Ascending aorta (tissue), 2 donors: Measurements from ENCODE around the gene PPP2R2D. TPM values are rescaled to one million over a fixed set of nuclear protein-coding genes. Genes with fewer than 3 reads are reported as not detected.

ENCODE experiments used
- DNase-seq, 2 donors: peaks; one replicate each; pipeline ENCODE4 v3.0.0-alpha.2; 2019; ENCODE audit warnings: low spot score in 2 of 2
- H3K27ac ChIP-seq, 2 donors: fragments of 200-600 bp; sonication (generic); one replicate each; pipeline ENCODE4 v1.5.1; 2016 to 2017; ENCODE audit warnings: mild to moderate bottlenecking in 1 of 2
- H3K27me3 ChIP-seq: fragments of 200-600 bp; sonication (generic); one replicate; pipeline ENCODE4 v1.5.1; 2017
- H3K36me3 ChIP-seq, 2 donors: fragments of 200-600 bp; sonication (generic); one replicate each; pipeline ENCODE4 v1.5.1; 2016
- H3K4me1 ChIP-seq, 2 donors: fragments of 200-600 bp; sonication (generic); one replicate each; pipeline ENCODE4 v1.5.1; 2016 to 2017; ENCODE audit warnings: mild to moderate bottlenecking in 1 of 2
- H3K4me3 ChIP-seq, 2 donors: fragments of 200-600 bp; sonication (generic); one replicate each; pipeline ENCODE4 v1.5.1; 2016 to 2017; ENCODE audit warnings: mild to moderate bottlenecking in 1 of 2
- H3K9me3 ChIP-seq, 2 donors: fragments of 200-600 bp; sonication (generic); one replicate each; pipeline ENCODE4 v1.5.1; 2016
- CTCF ChIP-seq, 3 experiments: fragments of 200-600 bp in 2 of 3; fragments of 450-650 bp in 1 of 3; sonication (generic) in 2 of 3; IDR thresholded peaks; one replicate each; pipeline ENCODE4 v1.5.1; 2016 to 2019; ENCODE audit warnings: antibody characterized with exemption in 3 of 3, mild to moderate bottlenecking in 1 of 3, moderate library complexity in 1 of 3
- intact Hi-C: fragments of 100-400 bp; cut with DNase I; formaldehyde crosslinking; loops from one replicate; pipeline ENCODE4 v1.15.1; 2023
- total RNA-seq: library from RNA; depleted of rRNA; stranded (reverse); fragments of >200 nt; gene quantifications from one replicate; pipeline ENCODE4 v1.1.0, GENCODE V29; 2016

Gene PPP2R2D
- total RNA-seq, 1 donor from 2014 or later = 11.8 TPM

GRCh38 chr10:131888186-131888604 is 12.6 kb upstream of the PPP2R2D start:
- Histone ChIP-seq H3K27ac (no peak overlapping the region), H3K27me3 (no peaks in the 10 kb centered on the region), H3K9me3 (no peaks in the 10 kb centered on the region), H3K36me3 (no peaks in the 10 kb centered on the region), H3K4me1 (no peaks in the 10 kb centered on the region), H3K4me3 (no peak overlapping the region)
- DNase-seq = no peak
- intact Hi-C loops = loop anchor here (5.0 kb wide), 1 partner anchor 254 kb away; no protein-coding TSS in a partner anchor
- TF ChIP-seq CTCF (IDR thresholded peaks at IDR 0.05) = no peak

GRCh38 chr10:131889755-131890154 is 11.1 kb upstream of the PPP2R2D start:
- Histone ChIP-seq H3K9me3 (no peaks in the 10 kb centered on the region), H3K4me1 (no peaks in the 10 kb centered on the region), H3K36me3 (no peaks in the 10 kb centered on the region), H3K27me3 (no peaks in the 10 kb centered on the region), H3K27ac (no peak overlapping the region), H3K4me3 (no peak overlapping the region)
- intact Hi-C loops = loop anchor here (5.0 kb wide), 1 partner anchor 253 kb away; no protein-coding TSS in a partner anchor
- no peak for TF ChIP-seq CTCF (IDR thresholded peaks at IDR 0.05)
- no peak for DNase-seq

GRCh38 chr10:131890276-131891195 is 10.3 kb upstream of the PPP2R2D start:
- Histone ChIP-seq H3K36me3 (no peaks in the 10 kb centered on the region), H3K4me1 (no peaks in the 10 kb centered on the region), H3K27ac (no peak overlapping the region), H3K9me3 (no peaks in the 10 kb centered on the region), H3K27me3 (no peaks in the 10 kb centered on the region), H3K4me3 (no peak overlapping the region)
- intact Hi-C loops = no loop called here
- no peak for DNase-seq
- TF ChIP-seq CTCF (IDR thresholded peaks at IDR 0.05) = no peak

- intact Hi-C loops = no loop called here
- DNase-seq = no peak
- TF ChIP-seq CTCF (IDR thresholded peaks at IDR 0.05) = no peak
These were observed 9.4 kb upstream of the PPP2R2D start for GRCh38 chr10:131891196-131891928.

GRCh38 chr10:131891929-131892805 is 8.6 kb upstream of the PPP2R2D start:
- Histone ChIP-seq H3K9me3 (no peaks in the 10 kb centered on the region), H3K27me3 (no peaks in the 10 kb centered on the region), H3K27ac (no peak overlapping the region), H3K36me3 (no peaks in the 10 kb centered on the region), H3K4me3 (no peak overlapping the region), H3K4me1 (no peaks in the 10 kb centered on the region)
- no peak for TF ChIP-seq CTCF (IDR thresholded peaks at IDR 0.05)
- intact Hi-C loops = no loop called here
- no peak for DNase-seq

More at GRCh38 chr10:131891196-131891928, 9.4 kb upstream of the PPP2R2D start:
- Histone ChIP-seq H3K27ac (no peak overlapping the region), H3K9me3 (no peaks in the 10 kb centered on the region), H3K4me3 (no peak overlapping the region), H3K27me3 (no peaks in the 10 kb centered on the region), H3K4me1 (no peaks in the 10 kb centered on the region), H3K36me3 (no peaks in the 10 kb centered on the region)
